ENCODE measurements around the gene BMPER. TPM values are rescaled to one million over a fixed set of nuclear protein-coding genes. Genes with fewer than 3 reads are reported as not detected.

Gene BMPER
- total and polyA plus RNA-seq, 2 of the 8 experiments (the other 6 are each of a cell fraction or from before 2014, with no cell fraction given), result 0.33 to 0.69 TPM

GRCh38 chr7:33970536-33970935, 65.2 kb downstream of the BMPER start:
- DNase-seq (ENCODE audit: low read depth in 1 of 2, low spot score in 2 of 2) (no peak), FAIRE-seq (no peak)
- Histone ChIP-seq H3K36me3 (ENCODE audit: control insufficient read depth in 2 of 4, insufficient read depth in 4 of 4, low read length in 3 of 4) (no peaks in the 10 kb centered on the region), H3K27ac (ENCODE audit: low read depth, low read length) (no peak overlapping the region), H3K56ac (replicated peaks; ENCODE audit: insufficient read length, low read depth, low read length) (no peak overlapping the region), H2AFZ (ENCODE audit: low read length) (no peak overlapping the region), H3K79me1 (ENCODE audit: low read depth, low read length) (no peaks in the 10 kb centered on the region), H3K9ac (replicated peaks in 1 of 4; ENCODE audit: extremely low read depth in 1 of 4, low read depth in 3 of 4, low read length in 3 of 4) (no peak overlapping the region), H3K4me3 (ENCODE audit: extremely low read depth in 1 of 4, insufficient read depth in 2 of 4, low read depth in 3 of 4, low read length in 4 of 4) (no peak overlapping the region), H2BK120ac (replicated peaks; ENCODE audit: low read depth, low read length) (no peak overlapping the region), H2BK5ac (ENCODE audit: low read depth, low read length) (no peak overlapping the region), H2BK15ac (ENCODE audit: low read length) (no peak overlapping the region), H3K23ac (ENCODE audit: insufficient read length) (no peak overlapping the region), H4K5ac (ENCODE audit: insufficient read length, low read depth, low read length) (no peak overlapping the region), H4K91ac (replicated peaks; ENCODE audit: insufficient read length, low read length) (no peak overlapping the region), H3K4ac (replicated peaks; ENCODE audit: insufficient read length, low read depth, low read length) (no peak overlapping the region), H3K18ac (ENCODE audit: extremely low read depth, low read length) (no peak overlapping the region), H3K79me2 (ENCODE audit: control insufficient read depth in 1 of 2, insufficient read depth in 2 of 2, low read length in 2 of 2) (no peaks in the 10 kb centered on the region), H3K27me3 (replicated peaks in 1 of 4; ENCODE audit: control insufficient read depth in 3 of 4, extremely low read depth in 1 of 4, insufficient read depth in 3 of 4, low read length in 3 of 4) (no peaks in the 10 kb centered on the region), H3K9me3 (ENCODE audit: insufficient read depth in 2 of 2, low read depth in 1 of 2, low read length in 1 of 2) (no peaks in the 10 kb centered on the region), H2AK5ac (ENCODE audit: low read depth, low read length) (no peak overlapping the region), H2BK20ac (ENCODE audit: low read length) (no peak overlapping the region), H3K14ac (ENCODE audit: insufficient read length) (no peak overlapping the region), H4K8ac (ENCODE audit: extremely low read depth, insufficient read depth, low read length) (no peak overlapping the region), H4K20me1 (replicated peaks in 1 of 2; ENCODE audit: control insufficient read depth in 1 of 2, insufficient read depth in 2 of 2, low read length in 2 of 2) (no peaks in the 10 kb centered on the region), H3K23me2 (ENCODE audit: low read depth, low read length) (no peaks in the 10 kb centered on the region), H3K4me1 (replicated peaks in 1 of 4; ENCODE audit: control insufficient read depth in 3 of 4, insufficient read depth in 4 of 4, low read length in 3 of 4) (peaks cover 0 to 6% (median 2%) of the 10 kb centered on the region in 4 experiments; a peak in 1 of 7 replicates), H3K4me2 (ENCODE audit: insufficient read depth in 1 of 2, low read depth in 2 of 2, low read length in 2 of 2) (no peak overlapping the region), H2BK12ac (ENCODE audit: low read depth, low read length) (no peak overlapping the region)
- CTCF ChIA-PET (ENCODE audit: partially characterized antibody), result interaction anchor here (1.9 kb wide), 1 partner anchor 11 kb away, joined by 9 read pairs; no protein-coding TSS in a partner anchor
- POLR2A ChIA-PET (ENCODE audit: partially characterized antibody), result no interaction called here
- 96% methylated on average over 5 of the region's 5 CpGs; no CpG with 5 or more reads in 1 of the 2 experiments for WGBS, 2 experiments (ENCODE audit: extremely low coverage in 1 of 2, insufficient coverage in 1 of 2, insufficient read length in 1 of 2, insufficient replicate concordance in 2 of 2, low coverage in 1 of 2, low lambda C conversion rate in 2 of 2, missing lambda C conversion rate in 1 of 2)
- TF ChIP-seq TCF12 (IDR thresholded peaks at IDR 0.05; ENCODE audit: low read depth, low read length) (no peak), HDAC2 (IDR thresholded peaks at IDR 0.05; ENCODE audit: borderline replicate concordance in 1 of 2, low read depth in 2 of 2, low read length in 2 of 2) (no peak), SP4 (IDR thresholded peaks at IDR 0.05; ENCODE audit: low read length) (no peak), EZH2 (IDR thresholded peaks at IDR 0.05; ENCODE audit: low read depth, low read length, severe bottlenecking) (no peak), SIRT6 (IDR thresholded peaks at IDR 0.05; ENCODE audit: low read length) (no peak), ATF2 (IDR thresholded peaks at IDR 0.05; ENCODE audit: low read length) (no peak), SP1 (IDR thresholded peaks at IDR 0.05; ENCODE audit: low read depth, low read length) (no peak), JUND (IDR thresholded peaks at IDR 0.05; ENCODE audit: low read length) (no peak), CHD1 (IDR thresholded peaks at IDR 0.05; ENCODE audit: low read depth, low read length) (no peak), GTF2F1 (IDR thresholded peaks at IDR 0.05; ENCODE audit: borderline replicate concordance, low read depth, low read length) (no peak)

Data from H1 (cell line).